HG02678 (cell line): Measurements from ENCODE around the gene GLIPR1L1.
"Not testable (repeated sequence)": the region's sequence is repeated elsewhere in the genome, so short reads cannot be mapped to it uniquely, and the experiment has no call there.

Experiments
- ATAC-seq: cut with Tn5 transposase; IDR thresholded peaks from one replicate; pipeline ENCODE4 v1.9.1; 2021; ENCODE audit warnings: mild to moderate bottlenecking, moderate library complexity; ENCODE audit not compliant: unreplicated experiment

GLIPR1L1 gene

GRCh38 chr12:75334384-75335030 is at the start of gene GLIPR1L1:
Gene GLIPR1L1 (plus strand): TSS chr12:75334670. CDS start chr12:75334729, 59 bp downstream.
- ATAC-seq, result peak; percentile 59

GRCh38 chr12:75288860-75289259 is 45.6 kb upstream of the GLIPR1L1 start:
- ATAC-seq, result no peak

GRCh38 chr12:75289753-75290152 is 44.7 kb upstream of the GLIPR1L1 start:
- no peak for ATAC-seq

- ATAC-seq, result no peak
These were observed 43.5 kb upstream of the GLIPR1L1 start for GRCh38 chr12:75291014-75291413.

GRCh38 chr12:75294336-75294735 is 40.1 kb upstream of the GLIPR1L1 start:
- ATAC-seq, result no peak

- ATAC-seq, result no peak
These were observed 39.7 kb upstream of the GLIPR1L1 start for GRCh38 chr12:75294797-75295196.

- ATAC-seq, result no peak
These were observed 32.2 kb upstream of the GLIPR1L1 start for GRCh38 chr12:75302225-75302624.

- ATAC-seq, result no peak
These were observed 31.7 kb upstream of the GLIPR1L1 start for GRCh38 chr12:75302781-75303180.

- ATAC-seq, result no peak
These were observed 28.8 kb upstream of the GLIPR1L1 start for GRCh38 chr12:75305412-75306332.

- ATAC-seq, result no peak
These were observed 26.2 kb upstream of the GLIPR1L1 start for GRCh38 chr12:75308279-75308678.

- ATAC-seq, result no peak
These were observed 23.1 kb upstream of the GLIPR1L1 start for GRCh38 chr12:75311369-75311768.

- no peak for ATAC-seq
These were observed 19.0 kb upstream of the GLIPR1L1 start for GRCh38 chr12:75315518-75315917.

GRCh38 chr12:75317784-75318183 is 16.7 kb upstream of the GLIPR1L1 start:
- ATAC-seq, result no peak

- ATAC-seq, result no peak
These were observed 12.0 kb upstream of the GLIPR1L1 start for GRCh38 chr12:75322464-75322863.

GRCh38 chr12:75323663-75324062 is 10.8 kb upstream of the GLIPR1L1 start:
- no peak for ATAC-seq

- no peak for ATAC-seq
These were observed 6.8 kb upstream of the GLIPR1L1 start for GRCh38 chr12:75327642-75328041.

GRCh38 chr12:75329918-75330826 is 4.3 kb upstream of the GLIPR1L1 start, which contains the start of gene CAPS2:
Gene CAPS2 (minus strand): TSS chr12:75330324. CDS start chr12:75326498, 3,826 bp downstream.
- peak; percentile 86 for ATAC-seq

- peak; percentile 55 for ATAC-seq
These were observed 3.4 kb downstream of the GLIPR1L1 start for GRCh38 chr12:75337905-75338304.

GRCh38 chr12:75341873-75342272 is 7.4 kb downstream of the GLIPR1L1 start:
- no peak for ATAC-seq

- no peak for ATAC-seq
These were observed 11.1 kb downstream of the GLIPR1L1 start for GRCh38 chr12:75345531-75345930.

- not testable (repeated sequence) for ATAC-seq
These were observed 11.7 kb downstream of the GLIPR1L1 start for GRCh38 chr12:75346215-75346614.
